ENCODE measurements around the gene TTC16. TPM values are rescaled to one million over a fixed set of nuclear protein-coding genes. Genes with fewer than 3 reads are reported as not detected.
A peak's percentile ranks its signal among the peaks of the same experiment; 100 is the strongest.
"Not testable (repeated sequence)": the region's sequence is repeated elsewhere in the genome, so short reads cannot be mapped to it uniquely, and the experiment has no call there.

TTC16 gene
- total and polyA plus RNA-seq, 4 donors = 1.5 to 5.6 (median 2.7) TPM

GRCh38 chr9:127780126-127780885 lies 64.4 kb downstream of the TTC16 start:
- no peak overlapping the region for H3K4me3 ChIP-seq
- ATAC-seq (ENCODE audit: insufficient read depth, low FRiP score) (no peak), DNase-seq (no peak)
- no peak for TF ChIP-seq CTCF (IDR thresholded peaks at IDR 0.05; ENCODE audit: control extremely low read depth, extremely low read depth)
- H3K36me3 ChIP-seq (ENCODE audit: control insufficient read depth in 4 of 4, insufficient read depth in 4 of 4, low read length in 4 of 4) = no peaks in the 10 kb centered on the region
- no peaks in the 10 kb centered on the region for H3K27me3 ChIP-seq (ENCODE audit: control insufficient read depth in 3 of 3, insufficient read depth in 3 of 3, low read length in 2 of 3)
- no peak overlapping the region for H3K9ac ChIP-seq (ENCODE audit: insufficient read depth in 1 of 2, low read length in 2 of 2)
- H3K27ac ChIP-seq (ENCODE audit: low read depth in 1 of 2, low read length in 1 of 2) = peak overlapping the region in 1 of 2 donors; percentile 54
- no peaks in the 10 kb centered on the region for H3K9me3 ChIP-seq (ENCODE audit: control insufficient read depth in 4 of 4, insufficient read depth in 3 of 4, low read length in 3 of 4)
- 57 to 73% methylated on average over 20 of the region's 20 CpGs for WGBS, 2 donors
- peaks cover 0 to 10% (median 6%) of the 10 kb centered on the region in 5 donors for H3K4me1 ChIP-seq (ENCODE audit: control insufficient read depth in 5 of 5, insufficient read depth in 5 of 5, low read length in 5 of 5)

- Histone ChIP-seq H3K27ac (ENCODE audit: low read depth in 1 of 2, low read length in 1 of 2) (peak overlapping the region in 1 of 2 donors; percentile 54), H3K4me1 (ENCODE audit: control insufficient read depth in 5 of 5, insufficient read depth in 5 of 5, low read length in 5 of 5) (peaks cover 0 to 10% (median 6%) of the 10 kb centered on the region in 5 donors)
- not testable (repeated sequence) for DNase-seq; H3K4me3 ChIP-seq; H3K36me3 ChIP-seq (ENCODE audit: control insufficient read depth in 4 of 4, insufficient read depth in 4 of 4, low read length in 4 of 4); H3K9ac ChIP-seq (ENCODE audit: insufficient read depth in 1 of 2, low read length in 2 of 2); H3K9me3 ChIP-seq (ENCODE audit: control insufficient read depth in 4 of 4, insufficient read depth in 3 of 4, low read length in 3 of 4); ATAC-seq (ENCODE audit: insufficient read depth, low FRiP score); H3K27me3 ChIP-seq (ENCODE audit: control insufficient read depth in 3 of 3, insufficient read depth in 3 of 3, low read length in 2 of 3)
- WGBS, 2 donors = 44 to 73% methylated on average over 9 of the region's 9 CpGs
Measured at GRCh38 chr9:127780909-127781308, 65.0 kb downstream of the TTC16 start.

Other genes with a start within 250 kb of the TTC16 start
- 10 to 100 TPM; 61.5 to 65.8 TPM for gene STXBP1, start 103.8 kb upstream of the TTC16 start, total RNA-seq
- 10 to 100 TPM; 19.2 to 32.0 TPM for gene STXBP1, start 103.8 kb upstream of the TTC16 start, polyA plus RNA-seq
- gene CFAP157, start 9.1 kb upstream of the TTC16 start, total RNA-seq = 10 to 100 TPM; 14.6 to 40.6 TPM
- 10 to 100 TPM; 14.8 to 17.3 TPM for gene CFAP157, start 9.1 kb upstream of the TTC16 start, polyA plus RNA-seq
- gene PTRH1, start 416 bp upstream of the TTC16 start, total RNA-seq = 10 to 100 TPM in 1 of 2 donors, 1 to 10 TPM in 1; 8.6 to 28.2 TPM
- 10 to 100 TPM; 21.2 to 41.7 TPM for gene PTRH1, start 416 bp upstream of the TTC16 start, polyA plus RNA-seq
- gene TOR2A, start 19.2 kb downstream of the TTC16 start, total RNA-seq = 10 to 100 TPM in 1 of 2 donors, 1 to 10 TPM in 1; 8.8 to 19.8 TPM
- gene TOR2A, start 19.2 kb downstream of the TTC16 start, polyA plus RNA-seq = 10 to 100 TPM; 14.0 to 30.8 TPM
- gene SH2D3C, start 62.6 kb downstream of the TTC16 start, total RNA-seq = 10 to 100 TPM; 34.5 to 51.5 TPM
- gene SH2D3C, start 62.6 kb downstream of the TTC16 start, polyA plus RNA-seq = 10 to 100 TPM; 41.0 to 43.0 TPM
- gene CDK9, start 70.0 kb downstream of the TTC16 start, total RNA-seq = 10 to 100 TPM; 54.9 to 97.9 TPM
- 10 to 100 TPM; 53.9 to 55.9 TPM for gene CDK9, start 70.0 kb downstream of the TTC16 start, polyA plus RNA-seq
- gene FPGS, start 86.8 kb downstream of the TTC16 start, total RNA-seq = 100 to 1,000 TPM in 1 of 2 donors, 10 to 100 TPM in 1; 42.5 to 115 TPM
- 10 to 100 TPM; 89.6 to 97.6 TPM for gene FPGS, start 86.8 kb downstream of the TTC16 start, polyA plus RNA-seq
- 100 to 1,000 TPM in 1 of 2 donors, 10 to 100 TPM in 1; 41.1 to 182 TPM for gene ENG, start 138.6 kb downstream of the TTC16 start, total RNA-seq
- 100 to 1,000 TPM in 1 of 2 donors, 10 to 100 TPM in 1; 80.7 to 317 TPM for gene ENG, start 138.6 kb downstream of the TTC16 start, polyA plus RNA-seq
- gene AK1, start 161.6 kb downstream of the TTC16 start, total RNA-seq = 100 to 1,000 TPM in 1 of 2 donors, 10 to 100 TPM in 1; 72.3 to 154 TPM
- gene AK1, start 161.6 kb downstream of the TTC16 start, polyA plus RNA-seq = 100 to 1,000 TPM in 1 of 2 donors, 10 to 100 TPM in 1; 63.8 to 386 TPM
- 10 to 100 TPM; 28.3 to 51.9 TPM for gene ST6GALNAC6, start 183.5 kb downstream of the TTC16 start, total RNA-seq
- 10 to 100 TPM; 45.3 to 59.8 TPM for gene ST6GALNAC6, start 183.5 kb downstream of the TTC16 start, polyA plus RNA-seq
- 10 to 100 TPM; 42.7 to 96.2 TPM for gene ST6GALNAC4, start 201.0 kb downstream of the TTC16 start, total RNA-seq
- gene ST6GALNAC4, start 201.0 kb downstream of the TTC16 start, polyA plus RNA-seq = 10 to 100 TPM; 24.6 to 67.3 TPM
- gene PIP5KL1, start 214.7 kb downstream of the TTC16 start, total RNA-seq = 1 to 10 TPM; 4.9 to 9.0 TPM
- gene PIP5KL1, start 214.7 kb downstream of the TTC16 start, polyA plus RNA-seq = 1 to 10 TPM; 2.0 to 4.9 TPM
- 10 to 100 TPM; 20.5 to 51.3 TPM for gene DPM2, start 221.8 kb downstream of the TTC16 start, total RNA-seq
- 10 to 100 TPM; 50.8 to 51.1 TPM for gene DPM2, start 221.8 kb downstream of the TTC16 start, polyA plus RNA-seq